Left lobe of liver (tissue), 2 donors: ENCODE data around the gene PTAFR. TPM values are rescaled to one million over a fixed set of nuclear protein-coding genes. Genes with fewer than 3 reads are reported as not detected.

ENCODE experiments used
- ATAC-seq: fragments of 200-7000 bp; cut with Tn5 transposase; one replicate; pipeline ENCODE4 v1.9.1; 2020; ENCODE audit warnings: mild to moderate bottlenecking, moderate library complexity
- DNase-seq: peaks from one replicate; pipeline ENCODE4 v3.0.0-alpha.2; 2020; ENCODE audit warnings: low spot score
- total RNA-seq: library from RNA; stranded (reverse); gene quantifications from one replicate; pipeline ENCODE4 v1.2.1, GENCODE V29; 2021
- donor health status: DM: no; HTN: no; CAD: no; lungs with moderate emphysema.
- donor health status: DM: no; HTN: yes; CAD: no.

Gene PTAFR
- total RNA-seq = 0.70 TPM

DNA sequence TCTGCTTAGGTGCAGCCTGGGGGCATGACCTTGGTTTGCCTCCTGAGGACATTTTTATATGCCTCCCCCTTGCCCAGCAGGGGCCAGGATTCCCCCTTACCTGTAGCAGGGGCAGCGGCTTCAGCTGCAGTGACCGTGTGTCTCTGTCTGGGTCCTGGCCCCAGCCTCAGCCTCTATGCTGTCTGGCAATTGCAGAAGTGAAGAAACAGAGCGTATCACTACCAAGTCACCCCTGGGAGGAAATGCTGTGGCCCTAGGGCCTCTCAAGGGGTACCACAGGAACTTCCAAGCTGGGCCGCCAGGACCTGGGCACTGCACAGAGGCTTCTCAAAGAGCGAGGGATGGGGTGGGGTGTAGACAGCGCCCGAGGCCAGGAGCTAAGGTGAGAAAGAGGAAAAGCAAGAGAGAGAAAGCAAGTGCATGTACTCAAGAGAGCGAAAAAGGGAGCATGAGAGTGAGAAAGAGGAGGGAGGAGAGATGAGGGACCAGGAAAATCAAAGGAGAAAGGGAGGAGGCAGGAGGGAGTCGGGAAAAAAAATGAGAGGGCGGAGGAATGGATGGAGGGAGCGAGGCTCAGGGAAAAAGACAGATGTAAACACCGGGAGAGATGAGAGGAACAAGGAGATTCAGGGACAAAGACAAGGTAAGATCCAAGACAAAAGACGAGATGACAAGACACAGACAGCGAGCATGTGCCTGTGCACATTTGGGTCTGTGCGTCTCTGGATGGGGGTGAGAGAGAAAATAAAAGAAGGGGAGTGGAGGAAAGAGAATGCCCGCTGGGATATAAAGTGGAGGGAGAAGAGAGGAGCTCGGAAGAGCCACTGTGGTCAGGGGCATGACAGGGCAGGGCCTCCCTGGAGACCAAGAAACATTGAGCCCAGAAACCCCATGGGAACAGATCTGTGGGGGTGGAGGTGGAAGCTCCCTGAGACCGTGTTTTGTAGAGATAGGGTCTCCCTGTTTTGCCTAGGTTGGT is at the start of gene PTAFR:
Gene PTAFR, minus strand, starts transcription at position 199 of the 979 bp plus-strand sequence. CDS start 25,669 bp downstream, outside the sequence.
- peak; percentile 20 for ATAC-seq

GRCh38 chr1:28213315-28213714 is 36.8 kb upstream of the PTAFR start:
- ATAC-seq = no peak

More for the DNA sequence above, at the start of gene PTAFR:
- no peak for DNase-seq

DNA sequence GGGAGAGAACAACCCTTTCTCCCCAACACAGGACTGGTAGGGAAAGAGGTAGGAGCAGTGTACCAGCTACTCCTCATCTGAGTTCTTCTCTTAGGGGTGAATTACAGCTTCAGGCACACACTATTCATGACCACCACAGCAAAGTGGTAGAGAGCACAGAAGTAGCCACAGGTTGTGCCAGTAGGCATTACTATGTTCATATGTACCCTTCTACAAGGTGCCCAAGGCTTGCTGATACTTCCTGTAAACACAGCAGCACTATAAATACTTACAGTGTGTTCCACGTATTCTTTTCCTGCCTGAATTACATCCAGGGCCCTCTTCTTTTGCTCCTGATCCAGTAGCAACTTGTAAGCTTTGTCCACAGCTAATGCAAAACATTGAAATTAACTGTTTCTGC is 33.2 kb upstream of the PTAFR start:
- DNase-seq (no peak), ATAC-seq (no peak)

More at GRCh38 chr1:28213315-28213714, 36.8 kb upstream of the PTAFR start:
- no peak for DNase-seq

DNA sequence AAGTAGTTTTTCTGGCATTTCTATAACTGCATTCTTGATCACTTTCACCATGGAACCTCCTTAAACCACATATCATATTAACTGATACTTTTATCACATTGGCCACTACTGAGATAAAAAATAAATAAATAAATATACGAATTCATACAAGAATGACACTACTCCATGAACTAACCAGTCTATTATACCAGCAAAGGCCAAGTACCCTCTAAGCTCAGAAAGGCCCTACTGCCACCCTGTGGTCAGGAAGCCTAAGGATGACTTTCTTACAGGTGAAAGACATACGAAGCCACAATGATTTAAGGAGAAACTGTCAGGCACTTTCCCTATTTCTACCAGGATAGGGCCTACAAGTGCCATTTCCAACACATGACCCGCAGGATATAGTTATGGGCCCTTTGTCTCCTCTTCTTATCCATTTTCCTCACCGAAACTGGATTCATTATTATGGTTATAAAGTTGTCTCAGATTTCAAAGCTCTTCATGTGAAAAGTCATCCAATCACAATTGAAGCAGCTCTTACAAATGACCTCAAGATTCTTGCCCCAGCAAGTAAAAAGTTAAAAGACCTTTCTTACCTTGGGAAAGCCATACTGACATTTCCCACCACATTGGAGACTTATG is 32.4 kb upstream of the PTAFR start:
- DNase-seq (no peak), ATAC-seq (peak; percentile 83)

- ATAC-seq (peak; percentile 92), DNase-seq (peak; percentile 56)
Observed at GRCh38 chr1:28205243-28205642, 28.8 kb upstream of the PTAFR start.

GRCh38 chr1:28200234-28200873 is 23.9 kb upstream of the PTAFR start:
- no peak for DNase-seq
- ATAC-seq = no peak

GRCh38 chr1:28199328-28200233 is 23.1 kb upstream of the PTAFR start:
- ATAC-seq (peak; percentile 46), DNase-seq (no peak)

- ATAC-seq = no peak
- peak; percentile 35 for DNase-seq
Observed at GRCh38 chr1:28197682-28198415, 21.4 kb upstream of the PTAFR start.

DNA sequence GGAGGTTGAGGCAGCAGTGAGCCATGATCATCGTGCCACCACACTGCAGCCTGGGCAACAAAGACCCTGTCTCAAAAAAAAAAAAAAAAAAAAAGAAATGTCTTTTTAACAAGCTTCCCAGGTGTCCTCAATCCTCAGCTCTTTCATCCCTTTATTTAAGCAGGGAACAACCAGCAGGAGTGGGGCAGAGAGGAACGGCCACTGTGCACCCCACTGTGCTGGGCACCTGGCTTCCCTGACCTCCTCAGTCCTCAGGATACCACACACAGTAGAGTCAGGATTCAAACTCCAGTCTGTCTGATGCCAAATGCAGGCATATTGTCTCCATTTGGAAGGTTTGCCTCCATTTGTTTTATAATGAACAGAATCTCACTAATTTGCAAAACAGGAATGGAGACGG is 19.8 kb upstream of the PTAFR start:
- ATAC-seq (no peak), DNase-seq (peak; percentile 21)

GRCh38 chr1:28195780-28196179 is 19.3 kb upstream of the PTAFR start:
- ATAC-seq (peak; percentile 73), DNase-seq (peak; percentile 48)

- peak; percentile 40 for DNase-seq
- no peak for ATAC-seq
Observed at GRCh38 chr1:28194326-28195035, 18.0 kb upstream of the PTAFR start.

GRCh38 chr1:28193701-28194161 is 17.2 kb upstream of the PTAFR start:
- DNase-seq (no peak), ATAC-seq (no peak)

DNA sequence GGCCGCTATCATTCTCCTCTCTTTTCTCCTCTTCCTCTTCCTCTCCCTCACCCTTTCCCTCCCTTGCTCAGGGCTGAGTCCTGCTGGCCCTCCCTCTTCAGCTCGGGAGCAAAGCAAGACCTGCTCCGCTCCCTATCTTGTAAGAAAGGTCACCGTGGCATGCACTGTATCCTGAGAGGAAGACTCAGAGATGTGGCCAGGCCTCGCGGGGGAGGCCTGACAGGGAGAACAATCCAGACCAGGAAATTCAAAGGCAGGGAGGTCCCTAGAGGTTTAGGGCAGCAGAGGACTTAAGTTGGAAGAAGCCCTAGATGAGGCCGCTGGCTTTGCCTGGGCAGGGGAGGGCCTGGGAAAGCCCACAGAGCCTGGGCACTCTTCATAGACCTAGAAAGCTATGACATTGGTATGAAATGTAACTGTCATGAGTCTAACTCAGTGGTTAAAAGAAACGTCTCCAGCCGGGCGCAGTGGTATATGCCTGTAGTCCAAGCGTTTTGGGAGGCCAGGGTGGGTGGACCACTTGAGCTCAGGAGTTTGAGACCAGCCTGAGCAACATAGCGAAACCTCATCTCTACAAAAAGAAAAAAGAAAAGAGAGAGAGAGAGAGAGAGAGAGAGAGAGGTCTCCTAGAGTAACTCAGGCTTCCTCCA is 14.6 kb upstream of the PTAFR start:
- ATAC-seq (peak; percentile 56), DNase-seq (no peak)

GRCh38 chr1:28190337-28190979 is 14.0 kb upstream of the PTAFR start:
- DNase-seq = no peak
- ATAC-seq = no peak

- DNase-seq = no peak
- no peak for ATAC-seq
Observed at GRCh38 chr1:28185071-28185470, 8.6 kb upstream of the PTAFR start.

DNA sequence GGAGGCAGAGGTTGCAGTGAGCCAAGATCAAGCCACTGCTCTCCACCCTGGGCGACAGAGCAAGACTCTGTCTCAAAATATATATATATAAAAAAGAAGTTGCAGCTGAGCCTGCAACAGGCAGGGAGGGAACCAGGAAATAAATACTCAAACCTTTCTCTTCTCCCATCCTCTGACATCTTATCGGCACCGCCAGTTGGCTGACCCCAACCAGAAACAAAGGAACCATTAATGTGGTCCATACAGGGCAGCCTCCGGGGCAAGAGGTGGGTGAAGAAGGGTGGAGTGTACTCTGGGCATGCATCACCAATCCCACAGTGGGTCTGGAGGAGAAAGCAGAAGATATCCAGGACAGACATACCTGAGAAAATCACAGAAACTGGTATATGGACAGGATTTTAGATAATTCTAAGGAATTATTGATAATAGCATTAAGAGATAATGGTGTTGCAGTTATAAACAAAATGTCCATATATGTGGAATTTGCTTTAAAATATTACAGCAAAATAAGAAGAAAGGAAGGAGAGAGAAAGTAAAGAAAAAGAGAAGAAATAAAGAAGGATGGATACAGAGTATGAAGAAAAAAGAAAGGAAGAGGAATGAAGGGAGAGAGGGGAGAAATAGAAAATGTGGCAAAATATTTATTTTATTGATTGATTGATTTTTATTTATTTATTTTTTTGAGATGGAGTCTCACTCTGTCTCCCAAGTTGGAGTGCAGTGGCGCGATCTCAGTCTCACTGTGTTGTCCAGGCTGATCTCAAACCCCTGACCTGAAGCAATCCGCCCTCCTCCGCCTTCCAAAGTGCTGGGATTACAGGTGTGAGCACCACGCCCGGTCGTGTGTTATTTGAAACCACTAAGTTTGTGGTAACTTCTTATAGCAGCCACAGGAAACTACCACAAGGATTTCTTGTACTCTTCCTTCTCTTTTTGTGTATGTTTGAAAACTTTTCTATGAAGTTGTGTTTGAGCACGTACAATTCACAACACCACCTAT is 4.1 kb upstream of the PTAFR start:
- no peak for DNase-seq
- ATAC-seq = no peak
